Measurements from ENCODE around the gene D2HGDH.
"Not testable (repeated sequence)": the region's sequence is repeated elsewhere in the genome, so short reads cannot be mapped to it uniquely, and the experiment has no call there.

D2HGDH gene

GRCh38 chr2:241802421-241803318 is 68.2 kb downstream of the D2HGDH start:
- Histone ChIP-seq H3K4me1 (ENCODE audit: control insufficient read depth, insufficient read depth, low read length) (peaks cover 16% of the 10 kb centered on the region), H3K9ac (ENCODE audit: low read length) (peak overlapping the region; percentile 43), H3K36me3 (ENCODE audit: control insufficient read depth, insufficient read depth, low read length) (no peaks in the 10 kb centered on the region), H3K4me3 (ENCODE audit: low read length) (no peak overlapping the region), H3K9me3 (ENCODE audit: control insufficient read depth, low read length) (no peaks in the 10 kb centered on the region), H3K27me3 (ENCODE audit: control insufficient read depth, insufficient read depth, low read length) (peaks cover 31% of the 10 kb centered on the region)

DNA sequence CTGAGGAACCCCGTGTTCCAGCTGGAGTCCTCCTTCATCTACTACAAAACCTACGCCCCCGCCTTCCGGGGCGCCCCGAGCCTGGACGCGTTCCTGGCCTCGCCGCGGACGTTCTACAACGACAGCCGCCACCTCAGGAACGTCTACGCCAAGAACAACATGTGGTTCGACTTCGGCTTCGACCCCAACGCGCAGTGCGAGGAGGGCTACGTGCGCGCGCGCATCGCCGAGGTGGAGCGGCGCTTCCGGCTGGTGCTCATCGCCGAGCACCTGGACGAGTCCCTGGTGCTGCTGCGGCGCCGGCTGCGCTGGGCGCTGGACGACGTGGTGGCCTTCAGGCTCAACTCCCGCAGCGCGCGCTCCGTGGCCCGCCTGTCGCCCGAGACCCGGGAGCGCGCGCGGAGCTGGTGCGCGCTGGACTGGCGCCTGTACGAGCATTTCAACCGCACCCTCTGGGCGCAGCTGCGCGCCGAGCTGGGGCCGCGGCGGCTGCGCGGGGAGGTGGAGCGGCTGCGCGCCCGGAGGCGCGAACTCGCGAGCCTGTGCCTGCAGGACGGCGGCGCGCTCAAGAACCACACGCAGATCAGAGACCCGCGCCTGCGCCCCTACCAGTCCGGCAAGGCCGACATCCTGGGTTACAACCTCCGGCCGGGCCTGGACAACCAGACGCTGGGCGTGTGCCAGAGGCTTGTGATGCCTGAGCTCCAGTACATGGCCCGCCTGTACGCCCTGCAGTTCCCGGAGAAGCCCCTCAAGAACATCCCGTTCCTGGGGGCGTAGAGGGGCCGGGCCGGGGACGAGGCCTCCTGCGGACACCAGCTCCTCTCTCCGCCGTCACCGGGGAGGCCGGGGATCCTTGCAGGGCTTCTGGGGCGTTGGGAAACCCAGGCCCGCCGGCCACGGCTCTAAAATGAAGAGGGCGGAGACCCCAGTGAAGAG is 69.2 kb downstream of the D2HGDH start:
- H3K4me1 ChIP-seq (ENCODE audit: control insufficient read depth, insufficient read depth, low read length): peaks cover 16% of the 10 kb centered on the region
- H3K9ac ChIP-seq (ENCODE audit: low read length): peak overlapping the region; percentile 43
- no peaks in the 10 kb centered on the region for H3K9me3 ChIP-seq (ENCODE audit: control insufficient read depth, low read length)
- no peaks in the 10 kb centered on the region for H3K36me3 ChIP-seq (ENCODE audit: control insufficient read depth, insufficient read depth, low read length)
- H3K27me3 ChIP-seq (ENCODE audit: control insufficient read depth, insufficient read depth, low read length): peaks cover 31% of the 10 kb centered on the region
- H3K4me3 ChIP-seq (ENCODE audit: low read length): peak overlapping the region; percentile 8

- H3K9ac ChIP-seq (ENCODE audit: low read length): peak overlapping the region; percentile 34
- H3K4me1 ChIP-seq (ENCODE audit: control insufficient read depth, insufficient read depth, low read length): peaks cover 16% of the 10 kb centered on the region
- peaks cover 31% of the 10 kb centered on the region for H3K27me3 ChIP-seq (ENCODE audit: control insufficient read depth, insufficient read depth, low read length)
- H3K9me3 ChIP-seq (ENCODE audit: control insufficient read depth, low read length): no peaks in the 10 kb centered on the region
- no peak overlapping the region for H3K4me3 ChIP-seq (ENCODE audit: low read length)
- H3K36me3 ChIP-seq (ENCODE audit: control insufficient read depth, insufficient read depth, low read length): no peaks in the 10 kb centered on the region
Measured at GRCh38 chr2:241804326-241805229, 70.1 kb downstream of the D2HGDH start.

DNA sequence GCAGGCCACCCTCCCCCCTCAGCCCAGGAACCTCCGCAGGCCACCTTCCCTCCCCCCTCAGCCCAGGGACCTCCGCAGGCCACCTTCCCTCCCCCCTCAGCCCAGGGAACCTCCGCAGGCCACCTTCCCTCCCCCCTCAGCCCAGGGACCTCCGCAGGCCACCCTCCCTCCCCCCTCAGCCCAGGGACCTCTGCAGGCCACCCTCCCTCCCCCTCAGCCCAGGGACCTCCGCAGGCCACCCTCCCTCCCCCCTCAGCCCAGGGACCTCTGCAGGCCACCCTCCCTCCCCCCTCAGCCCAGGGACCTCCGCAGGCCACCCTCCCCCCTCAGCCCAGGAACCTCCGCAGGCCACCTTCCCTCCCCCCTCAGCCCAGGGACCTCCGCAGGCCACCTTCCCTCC is 71.8 kb downstream of the D2HGDH start:
- H3K9ac ChIP-seq (ENCODE audit: low read length); H3K9me3 ChIP-seq (ENCODE audit: control insufficient read depth, low read length); H3K36me3 ChIP-seq (ENCODE audit: control insufficient read depth, insufficient read depth, low read length); H3K4me3 ChIP-seq (ENCODE audit: low read length): not testable (repeated sequence)
- Histone ChIP-seq H3K27me3 (ENCODE audit: control insufficient read depth, insufficient read depth, low read length) (peaks cover 31% of the 10 kb centered on the region), H3K4me1 (ENCODE audit: control insufficient read depth, insufficient read depth, low read length) (peaks cover 16% of the 10 kb centered on the region)

GRCh38 chr2:241808051-241808720 is 73.8 kb downstream of the D2HGDH start:
- Histone ChIP-seq H3K36me3 (ENCODE audit: control insufficient read depth, insufficient read depth, low read length) (no peaks in the 10 kb centered on the region), H3K4me1 (ENCODE audit: control insufficient read depth, insufficient read depth, low read length) (peaks cover 13% of the 10 kb centered on the region), H3K27me3 (ENCODE audit: control insufficient read depth, insufficient read depth, low read length) (peaks cover 18% of the 10 kb centered on the region), H3K9ac (ENCODE audit: low read length) (no peak overlapping the region), H3K9me3 (ENCODE audit: control insufficient read depth, low read length) (no peaks in the 10 kb centered on the region), H3K4me3 (ENCODE audit: low read length) (no peak overlapping the region)

DNA sequence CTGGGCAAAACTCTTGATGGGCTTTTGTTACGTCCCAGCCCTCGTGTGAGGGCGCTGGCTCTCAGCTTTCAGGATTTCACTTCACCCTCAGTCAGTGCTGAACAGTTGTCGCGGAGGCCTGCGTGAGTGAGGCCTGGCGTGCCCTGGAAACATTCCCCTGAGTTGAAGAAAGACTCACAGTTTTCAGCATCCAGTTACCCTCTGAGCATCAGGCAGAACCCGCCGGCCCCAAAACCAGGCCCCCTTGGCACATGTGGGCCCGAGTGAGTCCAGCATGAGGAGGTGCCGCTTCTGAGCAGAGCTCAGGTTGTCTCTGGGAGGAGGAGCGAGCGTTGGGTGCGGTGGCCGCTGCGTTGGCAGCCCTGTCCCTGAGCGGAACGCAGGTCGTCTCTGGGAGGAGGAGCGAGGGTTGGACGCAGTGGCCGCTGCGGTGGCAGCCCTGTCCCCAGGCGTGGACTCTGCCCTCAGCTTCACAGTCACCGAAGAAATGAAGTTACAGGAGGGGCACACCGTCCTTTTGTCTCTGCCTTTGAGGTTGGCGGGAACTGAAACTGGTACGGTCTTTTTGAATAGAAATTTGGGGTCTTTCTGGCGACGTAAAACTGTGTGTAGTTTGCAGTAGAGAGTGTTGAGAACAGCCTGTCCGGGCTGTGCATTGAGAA is 74.4 kb downstream of the D2HGDH start, which contains the start of gene NEU4:
NEU4 (plus strand) TSS at position 473 of the 662 bp plus-strand sequence. CDS start 5,292 bp downstream, outside the sequence.
- no peak within 1 kb of the TSS for H3K9ac ChIP-seq (ENCODE audit: low read length)
- no peaks in the 10 kb centered on the region for H3K9me3 ChIP-seq (ENCODE audit: control insufficient read depth, low read length)
- H3K36me3 ChIP-seq (ENCODE audit: control insufficient read depth, insufficient read depth, low read length): no peaks in the 10 kb centered on the region
- H3K27me3 ChIP-seq (ENCODE audit: control insufficient read depth, insufficient read depth, low read length): peaks cover 11% of the 10 kb centered on the region
- peaks cover 9% of the 10 kb centered on the region for H3K4me1 ChIP-seq (ENCODE audit: control insufficient read depth, insufficient read depth, low read length)
- no peak within 1 kb of the TSS for H3K4me3 ChIP-seq (ENCODE audit: low read length)

- Histone ChIP-seq H3K36me3 (ENCODE audit: control insufficient read depth, insufficient read depth, low read length) (no peaks in the 10 kb centered on the region), H3K27me3 (ENCODE audit: control insufficient read depth, insufficient read depth, low read length) (peaks cover 3% of the 10 kb centered on the region), H3K9ac (ENCODE audit: low read length) (no peak overlapping the region), H3K4me3 (ENCODE audit: low read length) (no peak overlapping the region), H3K9me3 (ENCODE audit: control insufficient read depth, low read length) (no peaks in the 10 kb centered on the region), H3K4me1 (ENCODE audit: control insufficient read depth, insufficient read depth, low read length) (peaks cover 2% of the 10 kb centered on the region)
Measured at GRCh38 chr2:241809383-241810306, 75.2 kb downstream of the D2HGDH start.

GRCh38 chr2:241810307-241811200 is 76.1 kb downstream of the D2HGDH start:
- Histone ChIP-seq H3K9ac (ENCODE audit: low read length) (no peak overlapping the region), H3K4me3 (ENCODE audit: low read length) (no peak overlapping the region), H3K9me3 (ENCODE audit: control insufficient read depth, low read length) (no peaks in the 10 kb centered on the region), H3K4me1 (ENCODE audit: control insufficient read depth, insufficient read depth, low read length) (no peaks in the 10 kb centered on the region), H3K27me3 (ENCODE audit: control insufficient read depth, insufficient read depth, low read length) (no peaks in the 10 kb centered on the region), H3K36me3 (ENCODE audit: control insufficient read depth, insufficient read depth, low read length) (no peaks in the 10 kb centered on the region)

GRCh38 chr2:241811201-241811951 is 76.9 kb downstream of the D2HGDH start:
- H3K4me1 ChIP-seq (ENCODE audit: control insufficient read depth, insufficient read depth, low read length): no peaks in the 10 kb centered on the region
- H3K9me3 ChIP-seq (ENCODE audit: control insufficient read depth, low read length): no peaks in the 10 kb centered on the region
- H3K9ac ChIP-seq (ENCODE audit: low read length): no peak overlapping the region
- no peaks in the 10 kb centered on the region for H3K36me3 ChIP-seq (ENCODE audit: control insufficient read depth, insufficient read depth, low read length)
- no peak overlapping the region for H3K4me3 ChIP-seq (ENCODE audit: low read length)
- H3K27me3 ChIP-seq (ENCODE audit: control insufficient read depth, insufficient read depth, low read length): no peaks in the 10 kb centered on the region
